Measurements from ENCODE around the gene RC3H1. TPM values are rescaled to one million over a fixed set of nuclear protein-coding genes. Genes with fewer than 3 reads are reported as not detected.
A peak's percentile ranks its signal among the peaks of the same experiment; 100 is the strongest.

RC3H1 gene
- total and polyA plus RNA-seq, 2 of the 13 experiments (the other 11 are each of a cell fraction or from before 2014, with no cell fraction given): 11.2 to 19.6 TPM

DNA sequence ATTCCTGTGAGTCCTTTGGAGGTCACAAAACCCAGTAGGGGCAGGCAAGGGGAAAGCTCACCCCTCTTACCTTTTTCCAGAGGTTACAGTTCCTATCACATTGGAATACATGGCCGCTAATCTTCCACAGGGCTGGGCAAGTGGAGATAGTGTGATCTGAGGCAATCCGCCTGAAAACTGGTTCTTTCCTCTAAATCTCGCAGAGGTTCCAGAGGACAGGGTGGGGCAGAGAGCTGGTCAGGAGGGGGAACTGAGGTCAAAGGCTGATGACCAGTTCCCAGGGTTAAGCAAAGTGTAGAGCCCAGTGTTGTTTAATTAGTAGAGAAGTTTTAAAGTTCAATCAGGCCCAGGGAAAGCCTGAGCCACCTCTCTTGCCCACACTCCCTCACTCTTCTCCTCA is 105.0 kb downstream of the RC3H1 start, which contains the start of gene SERPINC1 (continued):
- no peak for TF ChIP-seq ZBTB2 (CRISPR knock-in tag; IDR thresholded peaks at IDR 0.05; ENCODE audit: low read depth)
- 0 out of 2 replicates have a peak, but pooled peaks have one; percentile 34 for TF ChIP-seq FOXO1 (CRISPR knock-in tag; IDR thresholded peaks at IDR 0.05)
- TF ChIP-seq, protein P1, sequence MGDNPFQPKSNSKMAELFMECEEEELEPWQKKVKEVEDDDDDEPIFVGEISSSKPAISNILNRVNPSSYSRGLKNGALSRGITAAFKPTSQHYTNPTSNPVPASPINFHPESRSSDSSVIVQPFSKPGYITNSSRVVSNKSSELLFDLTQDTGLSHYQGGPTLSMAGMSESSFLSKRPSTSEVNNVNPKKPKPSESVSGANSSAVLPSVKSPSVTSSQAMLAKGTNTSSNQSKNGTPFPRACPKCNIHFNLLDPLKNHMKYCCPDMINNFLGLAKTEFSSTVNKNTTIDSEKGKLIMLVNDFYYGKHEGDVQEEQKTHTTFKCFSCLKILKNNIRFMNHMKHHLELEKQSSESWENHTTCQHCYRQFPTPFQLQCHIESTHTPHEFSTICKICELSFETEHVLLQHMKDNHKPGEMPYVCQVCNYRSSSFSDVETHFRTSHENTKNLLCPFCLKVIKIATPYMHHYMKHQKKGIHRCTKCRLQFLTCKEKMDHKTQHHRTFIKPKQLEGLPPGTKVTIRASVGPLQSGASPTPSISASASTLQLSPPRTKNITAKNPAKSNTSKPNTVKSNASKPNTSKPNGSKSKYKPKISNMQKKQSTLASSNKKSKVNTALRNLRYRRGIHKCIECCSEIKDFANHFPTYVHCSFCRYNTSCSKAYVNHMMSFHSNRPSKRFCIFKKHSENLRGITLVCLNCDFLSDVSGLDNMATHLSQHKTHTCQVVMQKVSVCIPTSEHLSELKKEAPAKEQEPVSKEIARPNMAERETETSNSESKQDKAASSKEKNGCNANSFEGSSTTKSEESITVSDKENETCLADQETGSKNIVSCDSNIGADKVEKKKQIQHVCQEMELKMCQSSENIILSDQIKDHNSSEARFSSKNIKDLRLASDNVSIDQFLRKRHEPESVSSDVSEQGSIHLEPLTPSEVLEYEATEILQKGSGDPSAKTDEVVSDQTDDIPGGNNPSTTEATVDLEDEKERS (CRISPR knock-in tag; IDR thresholded peaks at IDR 0.05): 0 out of 2 replicates have a peak, but pooled peaks have one; percentile 26
- TF ChIP-seq, protein P2, sequence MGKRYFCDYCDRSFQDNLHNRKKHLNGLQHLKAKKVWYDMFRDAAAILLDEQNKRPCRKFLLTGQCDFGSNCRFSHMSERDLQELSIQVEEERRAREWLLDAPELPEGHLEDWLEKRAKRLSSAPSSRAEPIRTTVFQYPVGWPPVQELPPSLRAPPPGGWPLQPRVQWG (CRISPR knock-in tag; IDR thresholded peaks at IDR 0.05; ENCODE audit: borderline replicate concordance, low read depth): no peak
- 0 out of 2 replicates have a peak, but pooled peaks have one; percentile 18 for TF ChIP-seq HDAC2 (CRISPR knock-in tag; IDR thresholded peaks at IDR 0.05)
- TF ChIP-seq ZIK1 (CRISPR knock-in tag; IDR thresholded peaks at IDR 0.05; ENCODE audit: borderline replicate concordance, low read depth): no peak
- no peak for TF ChIP-seq ELF1 (CRISPR knock-in tag; IDR thresholded peaks at IDR 0.05)
- no peak for TF ChIP-seq ZNF704 (CRISPR knock-in tag; IDR thresholded peaks at IDR 0.05; ENCODE audit: borderline replicate concordance)
- TF ChIP-seq ZFYVE20 (CRISPR knock-in tag; IDR thresholded peaks at IDR 0.05; ENCODE audit: borderline replicate concordance, low read depth): no peak
- peak; percentile 94 for TF ChIP-seq MIXL1 (CRISPR knock-in tag; IDR thresholded peaks at IDR 0.05)
- TF ChIP-seq SOX5 (CRISPR knock-in tag; IDR thresholded peaks at IDR 0.05; ENCODE audit: borderline replicate concordance): no peak
- no peak for TF ChIP-seq ZNF552 (CRISPR knock-in tag; IDR thresholded peaks at IDR 0.05; ENCODE audit: borderline replicate concordance)
- no peak for TF ChIP-seq DRAP1 (CRISPR knock-in tag; IDR thresholded peaks at IDR 0.05)
- peak; percentile 15; the same call in 1 of the 2 replicates for TF ChIP-seq ZNF652 (CRISPR knock-in tag; IDR thresholded peaks at IDR 0.05; ENCODE audit: borderline replicate concordance, low read depth)
- no peak for TF ChIP-seq ZNF7 (CRISPR knock-in tag; IDR thresholded peaks at IDR 0.05)
- 0 out of 2 replicates have a peak, but pooled peaks have one; percentile 34 for TF ChIP-seq FLYWCH1 (CRISPR knock-in tag; IDR thresholded peaks at IDR 0.05)
- no peak for TF ChIP-seq CREB1 (IDR thresholded peaks at IDR 0.05)
- 0 out of 2 replicates have a peak, but pooled peaks have one; percentile 25 for TF ChIP-seq CREB1 (CRISPR knock-in tag; IDR thresholded peaks at IDR 0.05)
- TF ChIP-seq, protein P3, sequence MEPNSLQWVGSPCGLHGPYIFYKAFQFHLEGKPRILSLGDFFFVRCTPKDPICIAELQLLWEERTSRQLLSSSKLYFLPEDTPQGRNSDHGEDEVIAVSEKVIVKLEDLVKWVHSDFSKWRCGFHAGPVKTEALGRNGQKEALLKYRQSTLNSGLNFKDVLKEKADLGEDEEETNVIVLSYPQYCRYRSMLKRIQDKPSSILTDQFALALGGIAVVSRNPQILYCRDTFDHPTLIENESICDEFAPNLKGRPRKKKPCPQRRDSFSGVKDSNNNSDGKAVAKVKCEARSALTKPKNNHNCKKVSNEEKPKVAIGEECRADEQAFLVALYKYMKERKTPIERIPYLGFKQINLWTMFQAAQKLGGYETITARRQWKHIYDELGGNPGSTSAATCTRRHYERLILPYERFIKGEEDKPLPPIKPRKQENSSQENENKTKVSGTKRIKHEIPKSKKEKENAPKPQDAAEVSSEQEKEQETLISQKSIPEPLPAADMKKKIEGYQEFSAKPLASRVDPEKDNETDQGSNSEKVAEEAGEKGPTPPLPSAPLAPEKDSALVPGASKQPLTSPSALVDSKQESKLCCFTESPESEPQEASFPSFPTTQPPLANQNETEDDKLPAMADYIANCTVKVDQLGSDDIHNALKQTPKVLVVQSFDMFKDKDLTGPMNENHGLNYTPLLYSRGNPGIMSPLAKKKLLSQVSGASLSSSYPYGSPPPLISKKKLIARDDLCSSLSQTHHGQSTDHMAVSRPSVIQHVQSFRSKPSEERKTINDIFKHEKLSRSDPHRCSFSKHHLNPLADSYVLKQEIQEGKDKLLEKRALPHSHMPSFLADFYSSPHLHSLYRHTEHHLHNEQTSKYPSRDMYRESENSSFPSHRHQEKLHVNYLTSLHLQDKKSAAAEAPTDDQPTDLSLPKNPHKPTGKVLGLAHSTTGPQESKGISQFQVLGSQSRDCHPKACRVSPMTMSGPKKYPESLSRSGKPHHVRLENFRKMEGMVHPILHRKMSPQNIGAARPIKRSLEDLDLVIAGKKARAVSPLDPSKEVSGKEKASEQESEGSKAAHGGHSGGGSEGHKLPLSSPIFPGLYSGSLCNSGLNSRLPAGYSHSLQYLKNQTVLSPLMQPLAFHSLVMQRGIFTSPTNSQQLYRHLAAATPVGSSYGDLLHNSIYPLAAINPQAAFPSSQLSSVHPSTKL (CRISPR knock-in tag; IDR thresholded peaks at IDR 0.05): peak; percentile 38; the same call in 1 of the 2 replicates
- no peak for TF ChIP-seq ATRX (CRISPR knock-in tag; IDR thresholded peaks at IDR 0.05; ENCODE audit: borderline replicate concordance)

All from HepG2 (cell line).